ENCODE measurements around the gene BBX.

GRCh38 chr3:107806021-107806420 lies 283.3 kb downstream of the BBX start:
- TF ChIP-seq EP300 (IDR thresholded peaks at IDR 0.05) (no peak), POLR2A (IDR thresholded peaks at IDR 0.05) (no peak)

Data from upper lobe of left lung (tissue), 4 donors.